GM18951 (cell line): Measurements from ENCODE around the gene ZNF445.
"Not testable (repeated sequence)": the region's sequence is repeated elsewhere in the genome, so short reads cannot be mapped to it uniquely, and the experiment has no call there.

ENCODE experiments used
- POLR2A ChIP-seq: IDR thresholded peaks from 4 replicates; pipeline ENCODE4 v1.6.1; 2011; ENCODE audit warnings: mild to moderate bottlenecking; ENCODE audit not compliant: insufficient read length, insufficient read depth; ENCODE audit errors: extremely low read depth
- in situ Hi-C: fragments of 300-500 bp; cut with MboI; formaldehyde crosslinking; loops from one replicate; pipeline ENCODE4 v1.12.0; 2022; ENCODE audit warnings: low sequenced_read_pairs, mixed read lengths, inconsistent platforms; ENCODE audit not compliant: unreplicated experiment

Gene ZNF445

DNA sequence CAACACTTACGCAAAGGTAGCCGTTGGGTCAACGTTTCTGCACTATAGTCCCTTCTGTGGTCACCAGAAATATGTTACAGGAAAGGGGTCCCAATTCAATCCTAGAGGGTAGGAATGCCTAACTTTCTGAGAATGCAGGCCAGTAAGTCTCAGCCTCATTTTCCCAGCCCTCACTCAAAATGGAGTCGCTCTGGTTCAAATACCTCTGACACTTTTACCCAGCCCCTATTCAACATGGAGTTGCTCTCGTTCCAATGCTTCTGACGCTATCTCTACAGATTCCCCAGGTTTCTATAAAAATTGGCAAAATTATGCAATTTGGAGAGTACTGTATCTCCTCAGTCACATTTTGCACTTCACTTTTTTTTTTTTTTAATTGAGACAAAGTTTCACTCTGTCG lies 39.7 kb downstream of the ZNF445 start:
- in situ Hi-C loops = no loop called here
- no peak for TF ChIP-seq POLR2A

DNA sequence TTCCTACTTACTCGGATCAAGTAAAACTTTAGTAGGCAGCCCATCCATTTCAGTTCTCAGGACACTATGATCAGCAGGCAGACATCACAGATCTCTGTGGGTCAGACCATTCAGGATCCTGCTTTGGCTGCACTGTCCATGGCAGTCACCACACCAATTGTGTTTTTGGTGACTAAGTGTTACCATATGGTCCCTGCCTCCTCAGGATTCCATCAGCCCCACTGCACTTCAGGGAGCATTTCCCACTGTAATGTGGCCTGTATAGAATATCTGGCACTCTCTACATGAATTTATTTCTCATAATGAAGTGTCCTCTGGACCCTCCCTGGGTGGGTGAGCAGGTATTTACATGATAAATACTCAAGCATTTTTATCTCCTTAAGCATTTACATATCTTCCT lies 41.3 kb downstream of the ZNF445 start:
- in situ Hi-C loops = no loop called here
- no peak for TF ChIP-seq POLR2A

DNA sequence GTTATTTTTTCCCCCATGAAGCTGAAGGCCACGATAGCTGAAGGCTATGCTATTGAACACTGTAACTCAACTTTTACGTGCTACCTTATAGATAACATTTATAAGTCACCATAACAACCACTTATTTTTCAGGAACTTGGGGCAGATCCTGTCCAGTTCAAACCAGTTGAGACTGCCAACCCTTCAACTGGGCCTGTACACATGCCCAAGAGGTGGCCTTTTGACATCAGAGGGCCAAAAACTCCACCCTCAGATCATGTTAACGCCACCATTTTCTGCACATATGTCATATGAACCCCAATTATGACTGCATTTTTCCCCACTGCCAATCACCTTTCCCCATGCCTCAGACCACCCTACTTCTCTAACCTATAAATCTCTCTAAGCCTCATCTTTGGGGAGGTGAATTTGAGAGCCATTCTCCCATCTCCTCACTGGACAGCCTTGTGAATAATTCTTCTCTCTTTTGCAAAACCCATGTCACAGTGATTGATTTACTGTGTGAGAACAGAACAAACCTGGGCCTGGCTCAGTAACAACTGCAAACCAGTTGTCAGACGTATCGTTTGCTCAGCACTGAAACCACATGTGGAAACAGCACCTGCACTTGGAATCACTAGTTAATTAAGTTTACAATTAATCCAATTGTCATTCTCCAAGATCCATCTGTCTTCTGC lies 42.5 kb downstream of the ZNF445 start:
- in situ Hi-C loops = no loop called here
- no peak for TF ChIP-seq POLR2A

DNA sequence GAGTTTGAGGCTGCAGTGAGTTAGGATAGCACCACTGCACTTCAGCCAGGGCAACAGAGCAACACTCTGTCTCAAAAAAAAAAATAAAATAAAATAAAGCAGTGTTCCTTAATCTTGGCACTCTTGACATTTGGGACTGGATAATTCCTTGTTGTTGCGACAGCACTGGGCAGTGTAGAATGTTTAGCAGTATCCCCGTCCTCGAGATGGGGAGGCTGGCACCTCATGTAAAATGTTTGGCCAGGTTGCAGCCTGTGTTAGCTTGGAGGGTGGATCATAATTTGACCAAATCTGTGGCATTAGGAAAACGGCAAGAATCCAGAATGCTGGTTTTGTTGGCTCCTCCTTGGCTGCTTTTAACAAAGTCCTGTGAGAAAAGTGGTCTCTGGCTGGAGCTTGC lies 47.0 kb downstream of the ZNF445 start:
- in situ Hi-C loops = no loop called here
- no peak for TF ChIP-seq POLR2A

DNA sequence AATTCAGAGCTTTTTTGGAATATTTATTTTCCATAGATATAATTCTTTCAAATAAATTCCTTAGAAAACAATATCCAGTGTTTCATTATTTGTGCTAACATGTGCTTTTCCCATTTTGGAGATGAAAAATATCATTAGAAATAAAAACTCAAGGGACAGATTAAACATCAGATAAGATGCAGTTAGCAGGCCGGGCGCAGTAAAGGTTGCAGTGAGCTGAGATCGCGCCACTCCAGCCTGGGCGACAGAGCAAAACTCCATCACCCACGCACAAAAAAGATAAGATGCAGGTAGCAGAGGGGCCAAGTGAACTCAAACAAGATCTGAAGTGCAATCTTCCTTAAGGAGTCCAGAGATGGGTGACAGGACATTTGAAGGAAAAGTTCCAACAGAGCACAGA lies 48.0 kb downstream of the ZNF445 start:
- in situ Hi-C loops = no loop called here
- no peak for TF ChIP-seq POLR2A

DNA sequence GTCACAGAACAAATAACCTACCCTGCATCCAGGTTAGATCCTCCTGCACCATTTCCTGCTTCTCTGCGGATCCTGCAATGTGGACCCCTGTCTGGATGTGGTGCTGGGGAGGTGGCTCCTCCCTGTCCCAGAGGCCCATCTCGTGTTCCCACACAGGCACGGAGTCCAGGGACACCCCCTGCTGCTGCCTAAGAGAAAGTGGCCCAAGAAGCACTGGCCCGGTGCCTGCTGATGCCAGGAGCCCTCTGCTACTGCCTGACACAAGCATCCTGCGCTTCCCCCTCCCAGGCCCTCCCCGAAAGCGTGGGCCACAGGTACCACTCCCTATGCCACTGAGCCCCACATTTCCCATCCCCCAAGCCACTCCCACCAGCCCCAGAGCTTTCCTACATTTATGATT lies 48.6 kb downstream of the ZNF445 start:
- in situ Hi-C loops = no loop called here
- TF ChIP-seq POLR2A = no peak

DNA sequence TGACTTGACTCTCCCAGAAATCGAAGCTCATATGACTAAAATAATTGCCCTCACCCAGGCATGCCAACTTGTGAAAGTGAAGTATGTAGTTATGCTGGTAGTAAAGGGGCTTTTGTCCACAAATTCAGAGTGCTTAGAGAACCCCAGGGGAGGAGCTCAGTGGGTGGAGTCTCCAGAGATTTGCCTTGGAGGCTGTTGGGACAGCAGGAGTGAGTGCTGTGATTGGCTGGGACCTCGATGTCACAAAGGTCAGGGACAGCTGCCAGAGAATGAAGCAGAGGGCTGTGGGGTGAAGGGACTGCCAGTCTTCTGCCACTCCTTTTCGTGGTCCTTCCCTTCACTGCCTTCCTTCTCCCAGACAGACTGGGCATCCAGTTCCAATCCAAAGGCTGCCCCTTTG lies 49.8 kb downstream of the ZNF445 start:
- in situ Hi-C loops = no loop called here
- TF ChIP-seq POLR2A = no peak

DNA sequence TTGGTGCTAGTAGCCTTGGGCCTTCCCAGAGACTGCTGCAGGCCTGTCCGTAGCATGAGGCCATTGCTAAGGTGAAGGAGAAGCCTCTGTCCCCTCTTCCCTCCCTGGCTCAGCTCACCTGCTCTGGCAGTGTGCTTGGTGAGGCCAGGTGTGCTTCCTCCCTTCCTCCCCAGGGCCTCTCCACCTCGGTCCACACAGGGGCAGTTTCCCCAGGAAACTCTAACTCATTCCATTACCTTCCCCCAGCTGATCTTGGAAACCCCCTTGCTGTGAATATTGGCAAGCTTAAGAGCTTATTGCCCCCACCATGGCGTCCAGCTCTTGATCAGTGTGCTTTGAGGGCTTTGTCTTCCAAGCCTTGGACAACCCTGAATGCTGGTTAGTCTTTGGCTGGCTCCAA lies 52.7 kb downstream of the ZNF445 start:
- TF ChIP-seq POLR2A = no peak
- in situ Hi-C loops = no loop called here

DNA sequence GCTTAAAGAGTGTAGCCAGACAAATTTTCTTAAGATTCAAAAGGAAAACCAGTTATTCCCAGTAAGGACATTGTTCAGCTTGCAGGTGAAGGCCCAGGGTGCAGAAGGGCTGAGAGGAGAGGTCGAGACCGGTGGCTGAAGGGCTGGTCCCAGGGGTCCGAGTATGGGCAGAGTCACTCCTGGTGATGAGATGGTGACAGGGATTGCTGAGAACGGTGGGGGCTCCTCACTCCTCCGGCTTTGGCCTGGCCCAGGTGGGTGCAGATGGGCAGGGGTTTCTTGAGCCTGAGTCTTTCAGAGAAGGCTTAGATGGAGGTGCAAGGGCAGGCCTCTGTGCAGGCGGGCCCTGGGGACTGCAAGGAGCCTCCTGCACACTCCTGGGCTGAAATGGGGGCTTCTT lies 56.2 kb downstream of the ZNF445 start:
- in situ Hi-C loops = no loop called here
- no peak for TF ChIP-seq POLR2A

DNA sequence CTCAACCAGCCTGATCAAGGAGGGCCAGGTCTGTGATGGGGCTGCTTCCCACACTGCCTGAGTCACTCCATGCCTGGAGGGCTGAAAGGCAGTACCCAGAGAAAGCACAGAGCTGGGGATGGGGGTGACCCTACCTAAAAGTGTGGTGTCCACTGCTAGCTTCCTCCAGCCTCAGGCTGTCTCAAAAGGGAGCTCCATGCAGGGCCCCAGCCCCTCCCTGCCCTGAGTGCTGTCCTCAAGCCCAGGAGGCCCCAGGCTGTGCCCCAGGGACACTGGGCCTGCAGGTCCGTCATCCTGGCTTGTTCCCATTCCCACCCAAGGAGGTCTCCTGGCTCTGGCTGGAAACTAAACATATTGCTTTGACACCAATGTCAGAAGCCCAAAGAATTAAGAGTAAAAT lies 56.8 kb downstream of the ZNF445 start:
- no peak for TF ChIP-seq POLR2A
- in situ Hi-C loops = no loop called here

DNA sequence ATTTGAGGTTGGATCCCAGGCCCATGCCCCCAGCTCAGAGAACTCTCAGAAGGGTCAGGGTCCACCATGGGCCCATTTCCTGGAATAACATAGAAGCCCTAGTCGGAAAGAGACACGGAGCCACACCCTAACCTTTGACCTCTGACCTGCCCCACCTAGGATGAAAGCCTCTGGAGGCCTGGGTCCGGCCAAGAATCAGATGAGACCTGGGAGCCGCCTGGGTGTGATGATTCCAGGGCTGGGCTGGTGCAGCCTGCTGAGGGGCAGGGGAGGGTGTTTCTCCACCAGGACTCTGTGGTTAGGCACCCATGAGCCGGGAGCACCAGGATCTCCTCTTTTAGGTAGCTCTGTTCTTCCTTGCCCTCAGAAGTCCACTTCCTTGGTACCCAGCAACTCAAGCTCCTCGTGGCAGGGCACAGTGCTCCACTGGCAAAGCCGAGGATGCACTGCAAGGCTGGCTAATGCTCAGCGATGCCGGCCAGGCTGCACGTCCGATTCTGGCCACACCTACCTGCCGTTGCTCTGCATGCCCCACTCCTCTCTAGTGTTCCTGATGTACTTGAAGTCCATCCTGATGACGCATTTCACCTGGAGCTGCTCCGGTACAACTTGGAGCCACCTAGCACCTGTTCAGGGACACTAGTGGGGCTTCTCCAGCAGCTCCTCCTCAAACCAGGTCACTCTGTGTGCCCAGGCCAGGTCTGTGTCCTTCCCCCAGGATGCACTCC lies 57.4 kb downstream of the ZNF445 start:
- in situ Hi-C loops = no loop called here

DNA sequence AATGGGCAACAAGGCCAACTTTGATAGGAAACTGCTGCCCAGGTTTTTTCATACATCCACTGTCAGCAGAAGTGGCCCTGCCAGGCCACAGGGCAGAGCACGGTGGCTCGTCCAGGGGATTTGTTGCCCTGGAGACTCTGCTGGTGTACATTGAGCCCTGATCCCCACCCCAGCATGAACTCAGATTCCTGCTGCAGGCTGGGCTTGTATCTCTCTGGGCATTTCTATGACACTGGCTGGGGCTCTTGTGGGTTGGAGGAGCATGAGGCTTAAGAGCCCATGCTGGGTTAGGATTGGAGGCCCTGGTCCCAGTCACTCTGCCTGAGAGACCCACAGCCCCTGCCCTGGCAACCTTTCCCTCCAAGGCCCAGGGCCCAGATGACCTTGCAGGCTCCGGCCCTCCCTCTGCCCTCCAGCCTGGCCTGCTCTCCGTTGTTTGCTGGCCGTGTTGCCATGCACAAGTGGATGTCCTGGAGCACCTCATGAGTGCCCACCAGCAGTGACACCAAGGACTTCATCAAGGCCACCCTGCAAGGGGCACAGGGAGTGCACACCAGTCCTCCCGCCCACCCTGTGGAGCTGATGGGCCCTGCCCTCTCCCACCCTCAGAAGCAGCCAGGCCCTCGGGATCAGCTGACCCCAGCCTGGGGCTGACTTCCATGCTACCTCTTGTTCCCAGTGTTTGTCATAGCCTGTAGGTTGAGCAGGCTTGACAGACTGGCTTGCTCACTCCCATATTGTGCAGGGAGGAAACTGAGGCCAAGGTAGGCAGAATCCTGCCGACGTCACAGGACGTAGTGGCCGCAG lies 58.2 kb downstream of the ZNF445 start:
- no peak for TF ChIP-seq POLR2A
- in situ Hi-C loops = no loop called here

More for the DNA sequence above, 57.4 kb downstream of the ZNF445 start:
- no peak for TF ChIP-seq POLR2A

DNA sequence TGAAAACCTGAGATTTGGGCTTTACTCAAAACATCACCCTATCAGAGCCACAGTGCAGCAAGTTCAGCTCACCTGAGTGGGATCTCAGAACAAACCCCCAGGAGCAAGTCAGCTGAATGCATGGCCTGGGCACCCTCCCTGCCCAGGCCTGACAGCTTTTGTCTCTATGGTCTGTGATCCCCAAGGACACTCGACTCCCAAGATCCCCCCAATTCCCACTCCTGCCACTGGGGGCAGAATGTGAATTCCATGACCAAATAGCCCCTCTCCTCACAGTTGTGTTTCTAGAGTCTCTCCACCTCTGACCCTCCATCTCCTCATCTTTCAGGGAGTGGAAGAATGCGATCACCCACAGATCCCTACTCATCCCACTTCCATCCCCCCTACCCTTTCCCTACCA lies 58.9 kb downstream of the ZNF445 start:
- no peak for TF ChIP-seq POLR2A
- in situ Hi-C loops = no loop called here

DNA sequence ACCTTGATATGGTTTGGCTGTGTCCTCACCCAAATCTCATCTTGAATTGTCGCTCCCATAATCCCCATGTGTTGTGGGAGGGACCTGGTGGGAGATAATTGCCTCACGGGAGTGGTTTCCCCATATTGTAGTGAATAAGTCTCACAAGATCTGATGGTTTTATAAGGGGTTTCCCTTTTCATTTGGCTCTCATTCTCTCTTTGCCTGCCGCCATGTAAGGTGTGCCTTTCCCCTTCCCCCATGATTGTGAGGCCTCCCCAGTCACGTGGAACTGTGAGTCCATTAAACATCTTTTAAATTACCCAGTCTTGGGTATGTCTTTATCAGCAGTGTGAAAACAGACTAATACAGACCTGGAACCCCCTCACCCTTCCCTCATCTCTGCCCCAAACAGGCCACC lies 59.4 kb downstream of the ZNF445 start:
- in situ Hi-C loops = not testable (repeated sequence)
